HepG2 (cell line): ENCODE results near the gene TOR4A. TPM values are rescaled to one million over a fixed set of nuclear protein-coding genes. Genes with fewer than 3 reads are reported as not detected.

Source experiments
- ATAC-seq: fragments of 200-7000 bp; cut with Tn5 transposase; 3 replicates; pipeline ENCODE4 v1.9.1; 2020; ENCODE audit warnings: mild to moderate bottlenecking, moderate library complexity
- BruUV-seq: library from RNA; stranded (reverse); fragments of 400-500 nt; replicated peaks from 2 replicates; lab custom pipeline; 2021; lab: Mats Ljungman, UMichigan
- CTCF ChIA-PET: fragments of 300-600 bp; formaldehyde crosslinking; extraction: SDS; loops from one replicate; lab custom pipeline; 2021; ENCODE audit warnings: low total read pairs, inconsistent platforms, low intra/inter-chr PET ratio; lab: Yijun Ruan, JAX
- POLR2A ChIA-PET: fragments of 350-600 bp; sonication (Branson Sonifier 250); formaldehyde crosslinking; loops from one replicate; lab custom pipeline; 2020; ENCODE audit warnings: antibody characterized with exemption, inconsistent platforms; lab: Yijun Ruan, JAX
- DNase-seq: peaks from one replicate; pipeline ENCODE4 v3.0.0-alpha.2; 2015; ENCODE audit warnings: low spot score
- FAIRE-seq: peaks from 3 replicates; lab custom pipeline; 2011; peaks lifted over from hg19 to GRCh38; lab: Jason Lieb, UNC
- H2AFZ ChIP-seq: one replicate; pipeline ENCODE4 v1.6.1; 2011; ENCODE audit warnings: low read length, inconsistent platforms
- H3K27ac ChIP-seq: fragments of 300-600 bp; 3 replicates; pipeline ENCODE4 v1.8.0; 2011; ENCODE audit warnings: mixed run types, mild to moderate bottlenecking, mixed read lengths, low read length, inconsistent platforms; ENCODE audit not compliant: insufficient read depth; ENCODE audit errors: extremely low read length
- H3K27me3 ChIP-seq, 2 experiments: fragments of 200-600 bp in 1 of 2; 2 replicates in 1 of 2; 3 replicates in 1 of 2; pipeline versions ENCODE4 v1.6.0 to v1.8.0; 2011; ENCODE audit warnings: low read length in 2 of 2, mild to moderate bottlenecking in 2 of 2, moderate library complexity in 2 of 2, inconsistent platforms in 1 of 2; ENCODE audit not compliant: insufficient read depth in 2 of 2, control insufficient read depth in 1 of 2
- H3K36me3 ChIP-seq, 2 experiments: fragments of 200-600 bp in 1 of 2; replicated peaks in 1 of 2; 2 replicates in 1 of 2; 3 replicates in 1 of 2; pipeline versions ENCODE4 v1.5.1 to v1.8.0; 2011; ENCODE audit warnings: low read length in 2 of 2, inconsistent platforms in 1 of 2; ENCODE audit not compliant: insufficient read depth in 2 of 2, control insufficient read depth in 1 of 2
- H3K4me1 ChIP-seq: 2 replicates; pipeline ENCODE4 v1.5.1; 2012; ENCODE audit warnings: low read length, inconsistent platforms; ENCODE audit not compliant: insufficient read depth
- H3K4me2 ChIP-seq: 2 replicates; pipeline ENCODE4 v1.6.0; 2011; ENCODE audit warnings: low read depth, low read length, inconsistent platforms
- H3K4me3 ChIP-seq, 3 experiments: fragments of 200-600 bp in 1 of 3; sonication (generic), shearing (Covaris generic) in 1 of 3; replicated peaks in 1 of 3; 2 replicates each; pipeline ENCODE4 v1.5.1; 2011 to 2016; ENCODE audit warnings: low read length in 3 of 3, inconsistent platforms in 2 of 3, low read depth in 2 of 3, mild to moderate bottlenecking in 2 of 3, control low read depth in 1 of 3, mixed read lengths in 1 of 3; ENCODE audit not compliant: insufficient read depth in 1 of 3
- H3K79me2 ChIP-seq: one replicate; pipeline ENCODE4 v1.6.1; 2011; ENCODE audit warnings: low read length, inconsistent platforms; ENCODE audit not compliant: insufficient read depth
- H3K9ac ChIP-seq: 2 replicates; pipeline ENCODE4 v1.6.0; 2011; ENCODE audit warnings: mild to moderate bottlenecking, low read depth, low read length, inconsistent platforms; ENCODE audit not compliant: insufficient read depth
- H3K9me3 ChIP-seq: 2 replicates; pipeline ENCODE4 v1.5.1; 2012; ENCODE audit warnings: mild to moderate bottlenecking, low read length
- H4K20me1 ChIP-seq: 2 replicates; pipeline ENCODE4 v1.6.0; 2011; ENCODE audit warnings: inconsistent platforms, mild to moderate bottlenecking, low read length, moderate library complexity; ENCODE audit not compliant: insufficient read depth
- ZNF160 ChIP-seq: sonication (generic); formaldehyde crosslinking; IDR thresholded peaks from 2 replicates; pipeline ENCODE4 v1.8.0; 2022; ENCODE audit warnings: mild to moderate bottlenecking, inconsistent platforms, missing genetic modification reagents
- WGBS: methylation state at CpG from one replicate; pipeline ENCODE4 v1.1.6; 2017; ENCODE audit warnings: low lambda C conversion rate; 5-methylcytosine and 5-hydroxymethylcytosine counted together
- in situ Hi-C: cut with HindIII; loops from 2 replicates; pipeline ENCODE4 v1.10.0; 2017; ENCODE audit warnings: low pct_unique_long_range_greater_than_20kb; ENCODE audit not compliant: extremely low pct_ligation_motif_present
- intact Hi-C: fragments of 100-400 bp; cut with micrococcal nuclease; formaldehyde crosslinking; loops from one replicate; pipeline ENCODE4 v1.10.0; 2022; ENCODE audit not compliant: unreplicated experiment
- polyA plus RNA-seq, 8 experiments: library from polyadenylated mRNA; depleted of rRNA in 3 of 8; stranded (reverse) in 7 of 8; unstranded in 1 of 8; fragments of >200 nt; fragmentation: Illumina TruSeq in 4 of 8; extraction: Trizol in 4 of 8; gene quantifications; 2 replicates each; pipeline versions ENCODE4 v1.2.1 to v1.2.3, GENCODE V29; 2011 to 2016; ENCODE audit warnings: low read depth in 4 of 8, missing spikeins in 1 of 8, mixed read lengths in 1 of 8; ENCODE audit not compliant: insufficient read depth in 1 of 8
- total RNA-seq, 5 experiments: library from RNA; depleted of rRNA; stranded (reverse); fragments of >200 nt; fragmentation: Illumina TruSeq; extraction: Trizol; gene quantifications; 2 replicates each; pipeline ENCODE4 v1.2.3, GENCODE V29; 2016; ENCODE audit warnings: low read depth in 1 of 5
- TF ChIP-seq, protein P1 (sequence below): sonication (generic); formaldehyde crosslinking; IDR thresholded peaks from 2 replicates; pipeline ENCODE4 v1.5.1; 2020; ENCODE audit warnings: missing genetic modification reagents, mild to moderate bottlenecking, borderline replicate concordance
- TF ChIP-seq, protein P2 (sequence below): sonication (generic); formaldehyde crosslinking; IDR thresholded peaks from 2 replicates; pipeline ENCODE4 v1.8.0; 2022; ENCODE audit warnings: missing genetic modification reagents, mild to moderate bottlenecking, inconsistent platforms, borderline replicate concordance
- TF ChIP-seq, protein P3 (sequence below): sonication (generic); formaldehyde crosslinking; conservative IDR thresholded peaks from 2 replicates; pipeline ENCODE4 v1.4.0; 2020; ENCODE audit warnings: mild to moderate bottlenecking, missing genetic modification reagents, moderate library complexity
- TF ChIP-seq, protein P4 (sequence below): sonication (generic); formaldehyde crosslinking; IDR thresholded peaks from one replicate; pipeline ENCODE4 v1.5.1; 2020; ENCODE audit warnings: mild to moderate bottlenecking, missing genetic modification reagents; ENCODE audit errors: not compliant biosample characterization

Gene TOR4A
- total and polyA plus RNA-seq, 2 of the 13 experiments (the other 11 are each of a cell fraction or from before 2014, with no cell fraction given) = 11.1 to 14.2 TPM

DNA sequence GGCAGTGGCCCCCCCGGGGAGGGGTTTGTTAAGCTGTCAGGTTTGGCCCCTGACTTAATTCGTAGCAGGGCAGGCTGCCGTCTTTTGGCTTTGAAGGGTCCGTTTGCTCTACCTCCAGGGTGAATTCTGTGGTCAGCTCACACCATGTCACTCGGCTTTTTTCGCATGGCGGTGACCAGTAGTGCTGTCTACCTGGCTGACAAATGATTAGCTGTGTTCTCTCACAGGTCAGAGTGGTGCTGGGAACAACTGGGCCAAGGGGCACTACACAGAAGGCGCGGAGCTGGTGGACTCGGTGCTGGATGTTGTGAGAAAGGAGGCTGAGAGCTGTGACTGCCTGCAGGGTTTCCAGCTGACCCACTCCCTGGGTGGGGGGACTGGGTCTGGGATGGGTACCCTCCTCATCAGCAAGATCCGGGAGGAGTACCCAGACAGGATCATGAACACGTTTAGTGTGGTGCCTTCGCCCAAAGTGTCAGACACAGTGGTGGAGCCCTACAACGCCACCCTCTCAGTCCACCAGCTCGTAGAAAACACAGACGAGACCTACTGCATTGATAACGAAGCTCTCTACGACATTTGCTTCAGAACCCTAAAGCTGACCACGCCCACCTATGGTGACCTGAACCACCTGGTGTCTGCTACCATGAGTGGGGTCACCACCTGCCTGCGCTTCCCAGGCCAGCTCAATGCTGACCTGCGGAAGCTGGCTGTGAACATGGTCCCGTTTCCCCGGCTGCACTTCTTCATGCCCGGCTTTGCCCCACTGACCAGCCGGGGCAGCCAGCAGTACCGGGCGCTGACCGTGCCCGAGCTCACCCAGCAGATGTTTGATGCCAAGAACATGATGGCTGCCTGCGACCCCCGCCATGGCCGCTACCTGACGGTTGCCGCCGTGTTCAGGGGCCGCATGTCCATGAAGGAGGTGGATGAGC, 35.0 kb upstream of the TOR4A start:
- in situ Hi-C loops = no loop called here
- peaks cover 64% of the 10 kb centered on the region for H3K4me1 ChIP-seq
- H2AFZ ChIP-seq = no peak overlapping the region
- ChIA-PET POLR2A (interaction anchor here (0.6 to 7.7 kb wide), 22 partner anchors 9 to 213 kb away, joined by 3 to 317 read pairs (median 5); partner anchors contain the start of genes MAN1B1, NELFB, RNF208 and RNF224), CTCF (no interaction called here)
- H3K36me3 ChIP-seq = peaks cover 4 to 19% of the 10 kb centered on the region in 2 experiments; a peak in 4 of 5 replicates
- intact Hi-C loops = no loop called here
- H3K79me2 ChIP-seq = peaks cover 33% of the 10 kb centered on the region
- H3K4me2 ChIP-seq = peak overlapping the region; percentile 99
- DNase-seq = no peak
- H3K27ac ChIP-seq = peak overlapping the region; percentile 91
- peaks cover 27% of the 10 kb centered on the region for H4K20me1 ChIP-seq
- H3K27me3 ChIP-seq = peaks cover 2 to 4% of the 10 kb centered on the region in 2 experiments; a peak in 2 of 5 replicates
- FAIRE-seq = no peak
- ATAC-seq = no peak
- 79% methylated on average over 18 of the region's 36 CpGs for WGBS
- peak overlapping the region; percentile 92 for H3K9ac ChIP-seq
- peak overlapping the region; percentile 89 to 94 (median 94) for H3K4me3 ChIP-seq
- TSS peak; percentile 75 for BruUV-seq
- no peaks in the 10 kb centered on the region for H3K9me3 ChIP-seq
- TF ChIP-seq, protein P1, sequence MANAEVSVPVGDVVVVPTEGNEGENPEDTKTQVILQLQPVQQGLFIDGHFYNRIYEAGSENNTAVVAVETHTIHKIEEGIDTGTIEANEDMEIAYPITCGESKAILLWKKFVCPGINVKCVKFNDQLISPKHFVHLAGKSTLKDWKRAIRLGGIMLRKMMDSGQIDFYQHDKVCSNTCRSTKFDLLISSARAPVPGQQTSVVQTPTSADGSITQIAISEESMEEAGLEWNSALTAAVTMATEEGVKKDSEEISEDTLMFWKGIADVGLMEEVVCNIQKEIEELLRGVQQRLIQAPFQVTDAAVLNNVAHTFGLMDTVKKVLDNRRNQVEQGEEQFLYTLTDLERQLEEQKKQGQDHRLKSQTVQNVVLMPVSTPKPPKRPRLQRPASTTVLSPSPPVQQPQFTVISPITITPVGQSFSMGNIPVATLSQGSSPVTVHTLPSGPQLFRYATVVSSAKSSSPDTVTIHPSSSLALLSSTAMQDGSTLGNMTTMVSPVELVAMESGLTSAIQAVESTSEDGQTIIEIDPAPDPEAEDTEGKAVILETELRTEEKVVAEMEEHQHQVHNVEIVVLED = no peak; the same call in 1 of the 2 replicates
- TF ChIP-seq, protein P2, sequence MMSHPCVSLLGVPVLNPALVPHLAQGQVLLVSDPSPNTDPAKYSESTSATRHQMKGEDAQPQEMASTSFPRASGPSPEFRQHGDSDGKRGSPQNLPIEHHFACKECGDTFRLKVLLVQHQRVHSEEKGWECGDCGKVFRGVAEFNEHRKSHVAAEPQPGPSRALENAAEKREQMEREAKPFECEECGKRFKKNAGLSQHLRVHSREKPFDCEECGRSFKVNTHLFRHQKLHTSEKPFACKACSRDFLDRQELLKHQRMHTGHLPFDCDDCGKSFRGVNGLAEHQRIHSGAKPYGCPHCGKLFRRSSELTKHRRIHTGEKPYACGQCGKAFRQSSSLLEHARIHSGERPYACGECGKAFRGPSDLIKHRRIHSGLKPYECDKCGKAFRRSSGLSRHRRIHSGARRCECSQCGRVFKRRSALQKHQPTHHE (CRISPR knock-in tag) = no peak
- TF ChIP-seq, protein P3, sequence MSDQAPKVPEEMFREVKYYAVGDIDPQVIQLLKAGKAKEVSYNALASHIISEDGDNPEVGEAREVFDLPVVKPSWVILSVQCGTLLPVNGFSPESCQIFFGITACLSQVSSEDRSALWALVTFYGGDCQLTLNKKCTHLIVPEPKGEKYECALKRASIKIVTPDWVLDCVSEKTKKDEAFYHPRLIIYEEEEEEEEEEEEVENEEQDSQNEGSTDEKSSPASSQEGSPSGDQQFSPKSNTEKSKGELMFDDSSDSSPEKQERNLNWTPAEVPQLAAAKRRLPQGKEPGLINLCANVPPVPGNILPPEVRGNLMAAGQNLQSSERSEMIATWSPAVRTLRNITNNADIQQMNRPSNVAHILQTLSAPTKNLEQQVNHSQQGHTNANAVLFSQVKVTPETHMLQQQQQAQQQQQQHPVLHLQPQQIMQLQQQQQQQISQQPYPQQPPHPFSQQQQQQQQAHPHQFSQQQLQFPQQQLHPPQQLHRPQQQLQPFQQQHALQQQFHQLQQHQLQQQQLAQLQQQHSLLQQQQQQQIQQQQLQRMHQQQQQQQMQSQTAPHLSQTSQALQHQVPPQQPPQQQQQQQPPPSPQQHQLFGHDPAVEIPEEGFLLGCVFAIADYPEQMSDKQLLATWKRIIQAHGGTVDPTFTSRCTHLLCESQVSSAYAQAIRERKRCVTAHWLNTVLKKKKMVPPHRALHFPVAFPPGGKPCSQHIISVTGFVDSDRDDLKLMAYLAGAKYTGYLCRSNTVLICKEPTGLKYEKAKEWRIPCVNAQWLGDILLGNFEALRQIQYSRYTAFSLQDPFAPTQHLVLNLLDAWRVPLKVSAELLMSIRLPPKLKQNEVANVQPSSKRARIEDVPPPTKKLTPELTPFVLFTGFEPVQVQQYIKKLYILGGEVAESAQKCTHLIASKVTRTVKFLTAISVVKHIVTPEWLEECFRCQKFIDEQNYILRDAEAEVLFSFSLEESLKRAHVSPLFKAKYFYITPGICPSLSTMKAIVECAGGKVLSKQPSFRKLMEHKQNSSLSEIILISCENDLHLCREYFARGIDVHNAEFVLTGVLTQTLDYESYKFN (CRISPR knock-in tag) = peak; percentile 30; the same call in 1 of the 2 replicates
- TF ChIP-seq, protein P4, sequence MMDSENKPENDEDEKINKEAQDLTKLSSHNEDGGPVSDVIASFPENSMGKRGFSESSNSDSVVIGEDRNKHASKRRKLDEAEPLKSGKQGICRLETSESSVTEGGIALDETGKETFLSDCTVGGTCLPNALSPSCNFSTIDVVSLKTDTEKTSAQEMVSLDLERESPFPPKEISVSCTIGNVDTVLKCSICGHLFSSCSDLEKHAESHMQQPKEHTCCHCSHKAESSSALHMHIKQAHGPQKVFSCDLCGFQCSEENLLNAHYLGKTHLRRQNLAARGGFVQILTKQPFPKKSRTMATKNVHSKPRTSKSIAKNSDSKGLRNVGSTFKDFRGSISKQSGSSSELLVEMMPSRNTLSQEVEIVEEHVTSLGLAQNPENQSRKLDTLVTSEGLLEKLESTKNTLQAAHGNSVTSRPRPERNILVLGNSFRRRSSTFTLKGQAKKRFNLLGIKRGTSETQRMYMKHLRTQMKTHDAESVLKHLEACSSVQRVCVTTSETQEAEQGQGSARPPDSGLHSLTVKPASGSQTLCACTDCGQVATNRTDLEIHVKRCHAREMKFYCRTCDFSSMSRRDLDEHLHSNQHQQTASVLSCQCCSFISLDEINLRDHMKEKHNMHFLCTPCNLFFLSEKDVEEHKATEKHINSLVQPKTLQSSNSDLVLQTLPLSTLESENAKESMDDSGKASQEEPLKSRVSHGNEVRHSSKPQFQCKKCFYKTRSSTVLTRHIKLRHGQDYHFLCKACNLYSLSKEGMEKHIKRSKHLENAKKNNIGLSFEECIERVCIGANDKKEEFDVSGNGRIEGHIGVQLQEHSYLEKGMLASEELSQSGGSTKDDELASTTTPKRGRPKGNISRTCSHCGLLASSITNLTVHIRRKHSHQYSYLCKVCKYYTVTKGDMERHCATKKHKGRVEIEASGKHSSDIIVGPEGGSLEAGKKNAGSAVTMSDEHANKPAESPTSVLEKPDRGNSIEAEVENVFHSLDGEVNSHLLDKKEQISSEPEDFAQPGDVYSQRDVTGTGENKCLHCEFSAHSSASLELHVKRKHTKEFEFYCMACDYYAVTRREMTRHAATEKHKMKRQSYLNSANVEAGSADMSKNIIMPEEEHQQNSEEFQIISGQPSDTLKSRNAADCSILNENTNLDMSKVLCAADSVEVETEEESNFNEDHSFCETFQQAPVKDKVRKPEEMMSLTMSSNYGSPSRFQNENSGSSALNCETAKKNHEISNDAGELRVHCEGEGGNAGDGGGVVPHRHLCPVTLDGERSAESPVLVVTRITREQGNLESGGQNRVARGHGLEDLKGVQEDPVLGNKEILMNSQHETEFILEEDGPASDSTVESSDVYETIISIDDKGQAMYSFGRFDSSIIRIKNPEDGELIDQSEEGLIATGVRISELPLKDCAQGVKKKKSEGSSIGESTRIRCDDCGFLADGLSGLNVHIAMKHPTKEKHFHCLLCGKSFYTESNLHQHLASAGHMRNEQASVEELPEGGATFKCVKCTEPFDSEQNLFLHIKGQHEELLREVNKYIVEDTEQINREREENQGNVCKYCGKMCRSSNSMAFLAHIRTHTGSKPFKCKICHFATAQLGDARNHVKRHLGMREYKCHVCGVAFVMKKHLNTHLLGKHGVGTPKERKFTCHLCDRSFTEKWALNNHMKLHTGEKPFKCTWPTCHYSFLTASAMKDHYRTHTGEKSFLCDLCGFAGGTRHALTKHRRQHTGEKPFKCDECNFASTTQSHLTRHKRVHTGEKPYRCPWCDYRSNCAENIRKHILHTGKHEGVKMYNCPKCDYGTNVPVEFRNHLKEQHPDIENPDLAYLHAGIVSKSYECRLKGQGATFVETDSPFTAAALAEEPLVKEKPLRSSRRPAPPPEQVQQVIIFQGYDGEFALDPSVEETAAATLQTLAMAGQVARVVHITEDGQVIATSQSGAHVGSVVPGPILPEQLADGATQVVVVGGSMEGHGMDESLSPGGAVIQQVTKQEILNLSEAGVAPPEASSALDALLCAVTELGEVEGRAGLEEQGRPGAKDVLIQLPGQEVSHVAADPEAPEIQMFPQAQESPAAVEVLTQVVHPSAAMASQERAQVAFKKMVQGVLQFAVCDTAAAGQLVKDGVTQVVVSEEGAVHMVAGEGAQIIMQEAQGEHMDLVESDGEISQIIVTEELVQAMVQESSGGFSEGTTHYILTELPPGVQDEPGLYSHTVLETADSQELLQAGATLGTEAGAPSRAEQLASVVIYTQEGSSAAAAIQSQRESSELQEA (CRISPR knock-in tag) = no peak
- peak; percentile 5; the same call in 1 of the 2 replicates for TF ChIP-seq ZNF160 (CRISPR knock-in tag)
